GM21576 (cell line): Measurements from ENCODE around the gene HRH2.
"Not testable (repeated sequence)": the region's sequence is repeated elsewhere in the genome, so short reads cannot be mapped to it uniquely, and the experiment has no call there.

Experiments used
- ATAC-seq: cut with Tn5 transposase; IDR thresholded peaks from one replicate; pipeline ENCODE4 v1.9.1; 2021; ENCODE audit warnings: mild to moderate bottlenecking, moderate library complexity; ENCODE audit not compliant: unreplicated experiment

The HRH2 gene, protein sequence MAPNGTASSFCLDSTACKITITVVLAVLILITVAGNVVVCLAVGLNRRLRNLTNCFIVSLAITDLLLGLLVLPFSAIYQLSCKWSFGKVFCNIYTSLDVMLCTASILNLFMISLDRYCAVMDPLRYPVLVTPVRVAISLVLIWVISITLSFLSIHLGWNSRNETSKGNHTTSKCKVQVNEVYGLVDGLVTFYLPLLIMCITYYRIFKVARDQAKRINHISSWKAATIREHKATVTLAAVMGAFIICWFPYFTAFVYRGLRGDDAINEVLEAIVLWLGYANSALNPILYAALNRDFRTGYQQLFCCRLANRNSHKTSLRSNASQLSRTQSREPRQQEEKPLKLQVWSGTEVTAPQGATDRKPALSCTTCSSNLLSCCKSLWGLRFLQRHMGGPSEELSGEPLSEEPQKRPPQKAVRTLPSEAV

DNA sequence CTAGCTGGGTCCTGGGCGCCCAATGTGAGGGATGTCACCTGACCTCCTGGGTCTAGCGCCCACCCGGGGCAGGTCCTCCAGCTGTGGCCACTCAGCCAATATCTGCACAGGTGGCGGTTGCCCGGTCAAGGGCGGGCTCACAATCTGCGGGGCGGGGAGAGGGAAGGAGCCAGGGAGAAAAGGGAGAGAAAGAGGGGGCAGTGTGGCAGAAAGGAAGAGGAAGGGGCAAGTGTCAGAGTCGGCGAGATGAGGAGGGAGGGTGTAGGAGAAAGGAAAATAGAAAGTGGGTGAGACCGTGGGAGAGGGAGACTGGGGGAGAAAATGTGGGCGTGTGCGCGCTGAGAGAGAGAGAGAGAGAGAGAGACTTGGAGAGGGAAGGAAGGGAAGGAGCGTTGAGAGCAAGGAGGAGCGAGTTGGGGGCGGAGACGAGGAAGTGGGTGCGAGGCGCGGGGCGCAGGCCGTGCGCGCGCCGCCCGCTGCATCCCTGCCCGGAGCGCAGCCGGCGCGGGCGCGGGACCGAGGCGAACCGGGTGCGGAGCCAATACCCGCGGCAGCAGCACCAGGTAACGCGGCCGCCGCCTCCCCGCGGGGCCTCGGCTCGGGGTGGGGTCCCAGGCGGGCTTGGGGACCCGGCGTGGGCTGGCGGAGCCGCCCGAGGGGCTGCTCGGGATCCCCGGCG is at the start of gene HRH2:
TSS of gene HRH2 (plus strand) at position 479 of the 679 bp plus-strand sequence. CDS start 25,163 bp downstream, outside the sequence.
- no peak for ATAC-seq

DNA sequence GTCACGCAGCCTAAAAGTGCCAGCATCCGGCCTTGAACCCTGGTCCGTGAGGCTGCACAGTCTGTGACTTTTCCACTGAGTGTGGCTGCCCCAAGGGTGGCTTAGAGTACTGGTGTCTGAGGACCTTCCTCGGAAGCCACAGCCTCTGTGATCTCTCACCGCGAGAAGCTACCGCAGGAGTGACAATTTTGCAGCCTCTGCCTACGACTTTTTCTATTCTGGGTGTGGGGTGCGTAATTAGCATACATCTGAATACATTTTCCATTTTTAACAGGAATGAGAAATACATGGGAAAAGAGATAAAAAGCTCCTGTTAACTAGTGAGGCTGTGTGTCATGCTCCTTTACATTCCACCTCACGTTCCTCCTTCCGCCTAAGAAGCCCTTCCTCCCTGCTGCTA is 48.3 kb upstream of the HRH2 start:
- ATAC-seq: no peak

DNA sequence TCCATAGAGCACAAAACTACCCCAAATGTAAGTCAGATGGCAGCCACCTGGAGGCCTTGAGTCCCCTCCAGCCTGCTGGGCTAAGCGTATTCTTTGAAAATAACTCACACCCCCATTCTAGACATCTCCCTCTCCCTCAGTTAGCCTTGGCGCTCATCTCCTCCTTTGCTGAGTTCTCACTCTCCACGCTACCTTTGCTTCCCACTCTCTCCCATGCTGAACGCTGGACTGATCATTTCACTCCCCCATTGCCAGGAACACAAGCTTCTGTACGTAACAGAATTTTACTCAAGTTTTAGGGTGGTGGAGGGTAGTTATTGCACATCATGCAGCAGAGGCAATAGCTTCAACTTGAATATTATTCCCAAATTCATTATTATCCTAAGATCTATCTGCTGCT is 47.5 kb upstream of the HRH2 start:
- no peak for ATAC-seq

DNA sequence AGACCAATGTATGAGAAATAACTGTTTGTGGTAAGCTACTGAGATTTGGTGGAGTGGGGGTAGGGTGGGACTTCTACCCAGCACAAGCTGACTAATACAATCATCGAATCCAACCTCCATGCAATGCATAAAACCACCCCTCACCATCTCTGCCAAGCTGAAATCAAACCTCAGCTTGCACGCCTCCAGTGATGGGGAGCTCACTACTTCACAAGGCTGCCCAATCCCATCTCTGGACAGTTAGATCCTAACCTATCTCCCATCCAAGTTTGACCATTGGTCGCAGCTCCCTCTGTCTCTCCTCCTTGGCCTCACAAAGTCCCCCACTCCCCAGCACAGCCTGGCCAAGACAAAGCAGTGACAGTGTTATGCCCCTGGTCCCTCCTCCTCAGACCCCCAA is 47.0 kb upstream of the HRH2 start:
- ATAC-seq: no peak

DNA sequence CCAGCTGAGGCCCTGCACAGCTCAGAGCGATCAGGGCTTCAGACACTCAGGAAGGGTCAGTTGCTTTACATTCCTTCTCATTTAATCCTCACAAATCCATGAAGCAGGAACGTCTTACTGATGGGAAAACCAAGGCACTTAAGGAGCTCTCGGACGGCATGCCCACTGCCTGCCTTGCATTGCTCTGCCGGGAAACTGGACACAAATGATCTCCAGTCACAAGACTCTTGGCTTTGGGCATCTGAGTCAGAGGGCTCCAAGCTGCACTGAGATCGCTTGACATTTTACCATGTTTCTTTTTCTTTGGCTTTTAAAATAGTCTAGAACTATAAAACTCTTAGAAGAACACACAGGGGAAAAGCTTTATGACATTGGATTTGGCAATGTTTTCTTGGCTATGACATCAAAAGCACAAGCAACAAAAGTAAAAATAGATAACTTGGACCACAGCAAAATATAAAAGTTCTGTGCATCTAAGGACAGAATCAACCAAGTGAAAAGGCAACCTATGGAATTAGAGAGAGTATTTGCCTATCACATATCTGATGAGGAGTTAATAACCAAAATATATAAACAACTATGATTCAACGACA is 43.6 kb upstream of the HRH2 start:
- ATAC-seq: no peak

DNA sequence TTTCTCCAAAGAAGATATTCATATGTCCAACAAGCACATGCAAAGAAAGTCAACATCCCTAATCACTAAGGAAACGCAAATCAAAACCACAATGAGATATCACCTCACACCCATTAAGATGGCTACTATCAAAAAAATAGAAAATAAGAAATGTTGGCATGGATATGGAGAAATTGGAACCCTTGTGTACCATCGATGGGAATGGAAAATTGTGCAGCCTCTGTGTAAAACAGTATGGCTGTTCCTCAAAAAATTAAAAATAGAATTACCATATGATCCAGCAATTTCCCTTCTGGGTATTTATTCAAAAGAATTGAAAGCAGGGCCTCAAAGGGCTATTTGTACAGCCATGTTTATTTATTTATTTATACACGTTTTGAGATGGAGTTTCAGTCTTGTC is 43.0 kb upstream of the HRH2 start:
- ATAC-seq: no peak

DNA sequence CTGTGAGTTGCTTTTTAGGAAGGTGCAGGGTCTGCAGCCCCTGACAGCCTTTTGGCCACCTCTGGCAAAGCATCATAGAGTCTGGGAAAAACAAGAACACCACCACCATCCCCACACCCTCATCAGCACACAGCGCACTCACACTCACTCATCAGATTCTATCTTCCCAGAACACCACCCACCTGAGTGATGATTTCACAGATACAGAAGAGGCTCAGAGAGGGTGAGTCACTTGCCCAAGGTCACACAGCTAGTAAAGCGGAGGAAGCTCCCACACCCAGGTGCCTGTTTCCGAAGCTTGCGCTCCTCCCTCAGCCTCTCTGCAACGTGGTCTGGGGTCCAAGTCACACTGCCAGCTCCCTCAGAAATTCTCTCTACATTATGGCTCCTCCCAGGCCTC is 41.8 kb upstream of the HRH2 start:
- ATAC-seq: no peak

DNA sequence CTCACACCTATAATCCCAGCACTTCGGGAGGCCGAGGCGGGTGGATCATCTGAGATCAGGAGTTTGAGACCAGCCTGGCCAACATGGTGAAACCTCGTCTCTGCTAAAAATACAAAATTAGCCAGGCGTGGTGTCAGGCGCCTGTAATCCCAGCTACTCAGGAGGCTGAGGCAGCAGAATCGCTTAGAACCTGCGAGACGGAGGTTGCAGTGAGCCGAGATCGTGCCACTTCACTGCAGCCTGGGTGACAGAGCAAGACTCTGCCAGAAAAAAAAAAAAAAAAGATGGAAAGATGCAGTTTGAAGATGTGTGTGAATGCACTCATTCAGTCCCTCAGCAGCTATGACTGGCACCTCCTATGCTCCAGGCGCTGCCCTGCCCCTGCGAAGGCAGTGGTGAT is 41.3 kb upstream of the HRH2 start:
- ATAC-seq: not testable (repeated sequence)

DNA sequence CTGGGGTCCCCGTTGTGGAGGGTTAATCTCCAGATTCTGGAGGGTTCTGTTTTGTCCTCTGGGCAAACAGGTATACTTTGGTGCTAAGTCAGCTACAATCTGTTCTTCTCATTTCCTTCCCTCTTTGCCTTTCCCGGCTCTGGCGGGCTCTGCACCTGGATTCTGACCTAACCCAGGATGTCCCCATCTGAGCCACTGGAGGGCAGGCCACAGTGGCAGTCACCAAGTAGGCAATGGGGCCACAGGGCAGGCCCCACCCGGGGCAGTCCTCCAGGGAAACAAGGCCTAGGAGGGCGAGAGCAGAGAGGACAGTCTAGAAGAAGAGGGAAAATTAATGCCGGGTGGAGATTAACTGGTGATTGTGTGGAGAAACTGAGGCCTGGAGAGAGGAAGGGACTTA is 40.4 kb upstream of the HRH2 start:
- ATAC-seq: no peak

DNA sequence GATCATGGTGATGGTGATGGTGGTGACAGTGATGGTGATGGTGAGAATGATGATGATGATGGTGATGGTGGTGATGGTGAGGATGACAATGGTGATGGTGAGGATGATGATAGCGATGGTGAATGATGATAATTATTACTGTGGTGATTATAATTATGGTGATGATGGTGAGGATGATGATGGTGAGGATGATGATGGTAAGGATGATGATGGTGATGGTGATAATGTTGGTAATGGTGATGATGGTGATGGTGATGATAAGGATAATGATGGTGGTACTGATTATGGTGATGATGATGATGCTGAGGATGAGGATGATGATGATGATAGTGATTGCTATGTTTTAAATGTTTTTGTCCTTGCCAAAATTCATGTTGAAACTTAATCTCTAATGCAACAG is 37.3 kb upstream of the HRH2 start:
- ATAC-seq: no peak

DNA sequence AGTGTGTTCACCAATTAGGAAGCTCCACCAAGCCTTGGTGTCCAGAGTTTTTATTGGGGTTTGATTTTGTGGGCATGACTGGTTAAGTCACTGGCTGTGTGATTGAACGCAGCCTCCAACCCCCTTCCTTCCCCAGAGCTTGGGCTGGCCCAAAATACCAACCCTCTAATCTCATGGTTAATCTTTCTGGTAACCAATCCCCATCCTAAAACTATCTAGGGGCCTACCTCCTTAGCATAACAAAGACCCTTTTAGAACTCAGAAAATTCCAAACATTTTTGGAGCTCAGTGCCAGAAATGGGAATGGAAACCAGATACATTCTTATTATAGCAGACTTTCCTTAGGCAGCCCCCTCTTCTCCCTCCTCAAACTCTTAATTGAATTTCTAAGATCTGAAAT is 35.9 kb upstream of the HRH2 start:
- ATAC-seq: no peak

DNA sequence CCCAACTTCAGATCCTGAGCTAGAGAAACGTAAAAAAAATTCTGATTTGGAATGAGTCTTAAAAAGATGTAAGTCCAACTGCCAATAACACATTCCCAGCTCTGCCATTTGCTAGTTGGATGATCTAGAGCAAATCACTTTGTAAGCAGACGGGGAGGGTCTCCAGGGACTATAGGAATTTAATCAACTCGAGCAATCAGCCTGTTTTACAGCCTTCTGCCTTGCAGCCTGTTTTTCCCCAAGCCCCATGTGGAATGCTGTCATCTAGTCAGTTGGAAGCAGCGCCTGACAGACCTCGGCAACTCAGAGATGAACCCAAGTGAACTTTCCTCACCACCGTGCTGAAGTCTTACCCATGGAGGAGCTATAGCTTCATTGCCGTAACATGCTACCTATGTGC is 34.8 kb upstream of the HRH2 start:
- ATAC-seq: no peak

DNA sequence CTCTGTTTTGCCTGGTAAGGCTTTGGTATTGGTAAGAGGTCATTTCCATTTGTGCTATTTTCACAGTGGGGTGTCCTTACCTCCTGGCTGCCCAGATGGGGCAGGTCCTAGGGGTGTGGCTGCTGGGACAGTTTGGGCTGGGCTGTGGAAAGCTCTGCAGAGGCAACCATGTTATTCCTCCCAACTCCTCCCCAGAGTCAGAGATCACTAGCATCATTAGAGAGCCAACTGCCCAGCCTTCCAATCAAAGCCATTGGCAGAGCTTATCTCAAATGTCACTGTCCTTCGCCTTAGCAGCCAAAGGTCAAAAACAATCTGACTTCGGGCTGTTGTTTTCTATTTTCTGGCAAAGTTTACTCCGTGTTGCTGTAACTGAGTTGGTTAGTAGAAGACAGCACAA is 33.6 kb upstream of the HRH2 start:
- ATAC-seq: no peak

DNA sequence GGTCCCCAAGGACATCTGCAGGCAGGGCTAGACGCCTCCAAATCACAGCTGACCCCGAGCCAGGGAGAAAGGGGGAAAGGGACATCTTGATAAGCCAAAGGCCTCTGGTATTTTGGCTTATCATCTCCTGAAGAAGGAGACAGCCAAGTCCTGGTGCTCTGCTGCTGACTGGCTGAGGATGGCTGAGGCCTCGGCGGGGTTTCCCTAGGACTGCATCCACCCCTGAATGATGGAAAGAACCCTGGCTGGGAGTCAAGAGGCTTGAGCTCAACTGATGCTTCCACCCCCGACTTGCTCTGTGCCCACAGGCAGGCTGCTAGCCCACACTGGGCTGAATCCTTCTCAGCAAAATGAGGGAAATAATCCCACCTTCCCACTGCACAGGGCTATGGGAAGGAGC is 30.9 kb upstream of the HRH2 start:
- ATAC-seq: no peak

DNA sequence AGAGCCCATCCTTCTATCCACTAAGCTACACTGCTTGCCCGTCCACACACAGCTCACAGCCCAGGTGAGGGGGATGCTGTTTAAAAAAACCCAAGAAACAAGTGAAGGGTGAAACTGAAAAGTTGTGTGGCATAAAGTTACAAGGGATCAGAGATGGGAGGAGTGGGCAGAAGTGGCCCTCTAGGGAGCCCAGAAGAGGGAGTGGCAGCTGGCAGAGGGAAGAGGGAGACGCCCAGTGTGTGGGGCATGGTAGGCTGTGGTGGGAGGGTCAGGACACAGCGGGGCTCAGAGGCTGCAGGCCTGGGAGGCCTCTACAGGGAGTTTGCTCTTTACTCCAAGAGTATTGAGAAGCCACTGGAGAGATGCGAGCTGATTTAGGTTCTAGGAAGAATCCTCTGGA is 30.1 kb upstream of the HRH2 start:
- ATAC-seq: no peak

DNA sequence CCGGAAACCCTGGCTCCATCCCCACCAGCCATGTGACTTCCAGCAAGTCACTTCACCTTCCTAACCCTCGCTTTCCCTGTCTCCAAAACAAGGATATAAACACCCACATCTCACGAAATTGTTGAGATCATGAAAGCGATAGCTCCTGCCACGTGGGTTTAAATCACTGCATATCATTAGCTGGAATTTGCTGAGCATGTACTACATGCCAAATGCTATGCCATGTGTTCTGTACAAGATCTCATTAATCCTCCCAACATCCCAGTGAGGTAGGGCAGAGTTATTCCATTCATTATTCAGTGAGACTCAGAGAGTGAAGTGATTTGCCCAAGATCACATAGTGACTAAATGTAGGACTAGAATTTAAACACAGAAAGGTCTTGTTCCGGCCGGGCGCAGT is 29.2 kb upstream of the HRH2 start:
- no peak for ATAC-seq

DNA sequence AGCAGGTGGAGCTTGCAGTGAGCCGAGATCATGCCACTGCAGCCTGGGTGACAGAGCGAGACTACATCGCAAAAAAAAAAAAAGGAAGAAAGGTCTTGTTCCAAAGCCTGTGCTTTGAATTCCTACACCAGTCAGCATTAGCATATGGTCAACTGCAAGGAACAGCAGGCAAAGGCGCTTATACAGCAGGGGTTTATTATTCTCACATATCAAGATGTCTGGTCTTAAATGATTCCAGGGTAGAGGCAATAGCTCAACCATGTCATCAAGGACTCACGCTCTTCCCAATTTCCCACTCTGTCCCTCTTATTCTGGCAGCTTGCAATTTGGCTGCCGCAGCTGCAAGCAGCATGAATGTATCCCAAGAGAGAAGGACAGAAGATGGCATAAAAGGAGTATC is 28.6 kb upstream of the HRH2 start:
- ATAC-seq: no peak

DNA sequence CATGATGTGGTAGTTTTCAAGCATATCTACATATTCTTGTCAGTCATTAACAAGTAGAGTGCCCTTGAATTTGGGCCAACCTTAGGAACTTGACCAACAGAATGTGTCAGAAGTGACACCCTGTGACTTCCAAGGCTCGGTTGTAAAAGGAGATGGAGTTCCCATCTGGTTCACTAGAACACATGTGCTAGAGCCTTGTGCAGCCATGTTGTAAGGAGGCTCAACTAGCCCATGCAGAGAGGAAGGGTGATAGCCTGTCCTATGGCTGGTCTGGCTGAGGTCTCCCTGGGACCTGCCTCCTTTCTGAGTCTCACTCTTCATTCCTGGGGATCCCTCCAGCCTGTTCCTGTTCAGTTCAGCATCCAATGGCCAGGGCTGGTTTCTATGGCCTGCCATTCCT is 28.1 kb upstream of the HRH2 start:
- ATAC-seq: no peak

DNA sequence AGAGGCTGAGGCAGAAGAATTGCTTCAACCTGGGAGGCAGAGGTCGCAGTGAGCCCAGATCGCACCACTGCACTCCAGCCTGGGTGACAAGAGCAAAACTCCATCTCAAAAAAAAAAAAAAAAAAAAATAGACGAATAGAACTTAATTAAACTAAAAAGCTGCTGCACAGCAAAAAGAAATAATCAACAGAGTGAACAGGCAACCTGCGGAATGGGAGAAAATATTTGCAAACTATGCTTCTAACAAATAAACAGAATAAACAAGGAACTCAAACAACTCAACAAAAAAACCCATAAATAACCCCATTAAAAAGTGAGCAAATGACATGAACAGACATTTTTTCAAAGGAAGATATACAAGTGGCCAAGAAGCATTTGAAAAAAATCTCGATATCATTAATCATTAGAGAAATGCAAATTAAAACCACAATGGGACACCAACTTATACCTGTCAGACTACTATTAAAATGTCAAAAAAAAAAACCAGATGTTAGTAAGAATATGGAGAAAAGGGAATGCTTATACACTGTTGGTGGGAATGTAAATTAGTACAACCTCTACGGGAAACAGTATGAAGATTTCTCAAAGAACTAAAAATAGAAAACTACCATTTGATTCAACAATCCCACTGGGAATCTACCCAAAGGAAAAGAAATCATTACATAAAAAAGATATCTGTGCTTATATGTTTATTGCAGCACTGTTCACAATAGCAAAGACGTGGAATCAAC is 21.9 kb upstream of the HRH2 start:
- ATAC-seq: no peak

DNA sequence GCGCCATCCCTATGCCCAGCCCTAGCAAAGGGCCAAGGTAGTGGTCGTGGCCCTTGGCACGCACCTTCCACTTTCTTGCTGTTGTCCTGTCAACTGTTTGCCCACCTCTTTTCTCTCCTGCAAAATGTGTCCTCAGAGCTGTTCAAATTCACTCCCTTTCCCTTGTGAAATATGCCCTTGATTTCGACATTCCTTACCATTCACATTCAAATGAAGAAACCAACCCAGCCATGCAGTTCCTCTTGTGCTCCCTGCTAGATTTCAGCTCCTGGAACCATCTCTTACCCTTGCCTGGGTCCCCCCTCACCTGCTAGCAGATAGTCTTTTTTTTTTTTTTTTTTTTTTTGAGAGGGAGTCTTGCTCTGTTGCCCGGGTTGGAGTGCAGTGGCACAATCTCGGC is 19.6 kb upstream of the HRH2 start:
- ATAC-seq: no peak

DNA sequence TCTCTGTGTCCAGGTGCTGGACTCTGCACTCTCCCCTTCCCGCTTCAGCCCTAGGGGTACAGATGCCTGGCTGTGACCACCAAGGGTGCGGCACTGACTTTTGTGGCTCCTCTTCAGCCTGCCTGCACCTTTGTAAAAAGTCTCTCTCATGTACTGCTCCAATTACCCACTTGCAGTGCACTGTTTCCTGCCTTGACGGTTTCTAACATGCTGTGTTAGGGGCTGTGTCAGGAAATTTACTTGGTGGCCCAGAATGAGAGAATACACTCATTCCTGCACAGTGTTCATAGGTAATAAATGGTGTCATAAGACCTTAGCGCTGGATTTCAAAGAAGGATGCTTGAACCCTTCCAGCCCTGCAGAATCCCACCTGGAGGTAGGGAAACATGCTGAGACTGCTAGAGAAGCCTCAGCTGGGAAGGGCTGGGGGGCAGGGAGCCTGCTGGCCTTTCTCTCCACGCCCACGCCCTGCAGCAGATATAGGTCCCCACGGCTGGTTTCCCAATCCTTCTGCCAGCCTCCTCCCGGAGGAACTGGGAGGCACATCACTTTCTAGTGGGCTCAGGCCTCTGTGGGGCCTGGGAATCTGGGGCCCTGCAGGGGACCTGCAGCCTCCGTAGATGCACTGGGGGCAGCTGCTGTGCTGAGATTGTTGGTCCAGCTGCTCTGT is 17.6 kb upstream of the HRH2 start:
- ATAC-seq: no peak
